Stimulated activated CD4-positive, alpha-beta T cell treated with anti-CD3 and anti-CD28 coated beads, Interleukin-12 subunit alpha, Interleukin-12 subunit beta, amount 100 ng/mL, for 48 hours (primary cell): ENCODE measurements around the gene TRIAP1.
"Not testable (repeated sequence)": the region's sequence is repeated elsewhere in the genome, so short reads cannot be mapped to it uniquely, and the experiment has no call there.

Experiments used
- DNase-seq, 3 donors: peaks; one replicate each; pipeline ENCODE4 v3.0.0-alpha.2; 2020; ENCODE audit warnings: low read depth in 2 of 3, low spot score in 1 of 3

Gene TRIAP1

GRCh38 chr12:120445911-120446843 is at the start of gene TRIAP1, which contains the start of gene GATC:
Gene TRIAP1 (minus strand): TSS chr12:120446384. CDS start chr12:120446372, 12 bp downstream.
Gene GATC (plus strand): TSS chr12:120446444. CDS start chr12:120446481, 37 bp downstream.
- DNase-seq, result peak; percentile 82 to 90 (median 85)

- no peak for DNase-seq
These were observed 49.1 kb upstream of the TRIAP1 start for GRCh38 chr12:120495186-120495730.

GRCh38 chr12:120490833-120491512 is 44.8 kb upstream of the TRIAP1 start:
- DNase-seq, result no peak

GRCh38 chr12:120490325-120490724 is 44.1 kb upstream of the TRIAP1 start:
- DNase-seq, result no peak

- DNase-seq, result no peak
These were observed 42.8 kb upstream of the TRIAP1 start for GRCh38 chr12:120489018-120489417.

GRCh38 chr12:120488057-120488640 is 42.0 kb upstream of the TRIAP1 start:
- DNase-seq, result no peak

- not testable (repeated sequence) for DNase-seq
These were observed 41.4 kb upstream of the TRIAP1 start for GRCh38 chr12:120487552-120487951.

GRCh38 chr12:120485961-120486881 is 40.0 kb upstream of the TRIAP1 start:
- DNase-seq, result no peak

GRCh38 chr12:120483621-120484020 is 37.4 kb upstream of the TRIAP1 start:
- no peak for DNase-seq

GRCh38 chr12:120481022-120481767 is 35.0 kb upstream of the TRIAP1 start:
- DNase-seq, result no peak

- DNase-seq, result no peak
These were observed 34.0 kb upstream of the TRIAP1 start for GRCh38 chr12:120480211-120480610.

GRCh38 chr12:120479458-120479857 is 33.3 kb upstream of the TRIAP1 start:
- no peak for DNase-seq

GRCh38 chr12:120475643-120476042 is 29.5 kb upstream of the TRIAP1 start:
- no peak for DNase-seq

- no peak for DNase-seq
These were observed 28.4 kb upstream of the TRIAP1 start for GRCh38 chr12:120474616-120474960.

- no peak for DNase-seq
These were observed 27.8 kb upstream of the TRIAP1 start for GRCh38 chr12:120473807-120474615.

GRCh38 chr12:120472521-120472920 is 26.3 kb upstream of the TRIAP1 start:
- no peak for DNase-seq

GRCh38 chr12:120470150-120470784 is 24.1 kb upstream of the TRIAP1 start:
- DNase-seq, result no peak

- peak; percentile 93 to 96 (median 94) for DNase-seq
These were observed 23.4 kb upstream of the TRIAP1 start, which contains the start of gene SRSF9 for GRCh38 chr12:120469450-120470149. Gene SRSF9 (minus strand): TSS chr12:120469748. CDS start chr12:120469609, 139 bp downstream.
